Memory B cell (primary cell): ENCODE data around the gene CSF2.

Experiments
- ATAC-seq: fragments of 150-1000 bp; cut with Tn5 transposase; 2 replicates; pipeline ENCODE4 v1.10.0; 2021; ENCODE audit warnings: low read depth, mild to moderate bottlenecking, moderate library complexity
- DNase-seq, 2 donors: peaks; one replicate each; pipeline ENCODE4 v3.0.0; 2022; ENCODE audit warnings: low spot score in 2 of 2
- H3K27ac Mint-ChIP-seq: one replicate; pipeline ENCODE4 v1.8.0; 2022; ENCODE audit warnings: mild to moderate bottlenecking, moderate library complexity, mixed read lengths
- H3K27me3 Mint-ChIP-seq: one replicate; pipeline ENCODE4 v1.8.0; 2022; ENCODE audit warnings: mixed read lengths
- H3K36me3 Mint-ChIP-seq: one replicate; pipeline ENCODE4 v1.8.0; 2022; ENCODE audit warnings: mild to moderate bottlenecking, mixed read lengths
- H3K4me1 Mint-ChIP-seq: one replicate; pipeline ENCODE4 v1.8.0; 2022; ENCODE audit warnings: mixed read lengths
- H3K4me3 Mint-ChIP-seq: one replicate; pipeline ENCODE4 v1.8.0; 2022; ENCODE audit warnings: mild to moderate bottlenecking, moderate library complexity, mixed read lengths
- H3K9me3 Mint-ChIP-seq: one replicate; pipeline ENCODE4 v1.8.0; 2022; ENCODE audit warnings: mixed read lengths

The CSF2 gene

GRCh38 chr5:132069994-132070393 lies 3.6 kb upstream of the CSF2 start:
- no peak for DNase-seq
- Mint-ChIP-seq H3K4me1 (no peaks in the 10 kb centered on the region), H3K4me3 (no peak overlapping the region), H3K27ac (no peak overlapping the region), H3K36me3 (no peaks in the 10 kb centered on the region), H3K9me3 (no peaks in the 10 kb centered on the region), H3K27me3 (no peaks in the 10 kb centered on the region)
- no peak for ATAC-seq

GRCh38 chr5:132070460-132071337 lies 2.9 kb upstream of the CSF2 start:
- ATAC-seq (no peak), DNase-seq (no peak)
- Mint-ChIP-seq H3K27ac (no peak overlapping the region), H3K4me1 (no peaks in the 10 kb centered on the region), H3K27me3 (no peaks in the 10 kb centered on the region), H3K9me3 (no peaks in the 10 kb centered on the region), H3K36me3 (no peaks in the 10 kb centered on the region), H3K4me3 (no peak overlapping the region)

GRCh38 chr5:132071338-132071707 lies 2.3 kb upstream of the CSF2 start:
- DNase-seq (no peak), ATAC-seq (no peak)
- Mint-ChIP-seq H3K36me3 (no peaks in the 10 kb centered on the region), H3K9me3 (no peaks in the 10 kb centered on the region), H3K27me3 (no peaks in the 10 kb centered on the region), H3K4me3 (no peak overlapping the region), H3K4me1 (no peaks in the 10 kb centered on the region), H3K27ac (no peak overlapping the region)

- no peak overlapping the region for H3K27ac Mint-ChIP-seq
- DNase-seq = no peak
- H3K9me3 Mint-ChIP-seq = no peaks in the 10 kb centered on the region
- ATAC-seq = no peak
- H3K4me1 Mint-ChIP-seq = no peaks in the 10 kb centered on the region
- no peaks in the 10 kb centered on the region for H3K36me3 Mint-ChIP-seq
- H3K27me3 Mint-ChIP-seq = no peaks in the 10 kb centered on the region
- H3K4me3 Mint-ChIP-seq = no peak overlapping the region
Measured at GRCh38 chr5:132072070-132072469, 1.5 kb upstream of the CSF2 start.

GRCh38 chr5:132072528-132072927 lies 1.1 kb upstream of the CSF2 start:
- no peak overlapping the region for H3K27ac Mint-ChIP-seq
- no peaks in the 10 kb centered on the region for H3K27me3 Mint-ChIP-seq
- no peaks in the 10 kb centered on the region for H3K9me3 Mint-ChIP-seq
- H3K4me1 Mint-ChIP-seq = no peaks in the 10 kb centered on the region
- no peak for ATAC-seq
- H3K4me3 Mint-ChIP-seq = no peak overlapping the region
- no peak for DNase-seq
- no peaks in the 10 kb centered on the region for H3K36me3 Mint-ChIP-seq

- Mint-ChIP-seq H3K4me1 (no peaks in the 10 kb centered on the region), H3K36me3 (no peaks in the 10 kb centered on the region), H3K27ac (no peak overlapping the region), H3K4me3 (no peak overlapping the region), H3K27me3 (no peaks in the 10 kb centered on the region), H3K9me3 (no peaks in the 10 kb centered on the region)
- DNase-seq = no peak
- ATAC-seq = no peak
Measured at GRCh38 chr5:132074091-132074771, 642 bp downstream of the CSF2 start.

GRCh38 chr5:132074772-132075718 lies 1.5 kb downstream of the CSF2 start:
- Mint-ChIP-seq H3K27me3 (no peaks in the 10 kb centered on the region), H3K4me1 (no peaks in the 10 kb centered on the region), H3K27ac (no peak overlapping the region), H3K9me3 (no peaks in the 10 kb centered on the region), H3K36me3 (no peaks in the 10 kb centered on the region), H3K4me3 (no peak overlapping the region)
- DNase-seq = no peak
- ATAC-seq = no peak

GRCh38 chr5:132075719-132076077 lies 2.1 kb downstream of the CSF2 start:
- DNase-seq (no peak), ATAC-seq (no peak)
- Mint-ChIP-seq H3K27ac (no peak overlapping the region), H3K4me1 (no peaks in the 10 kb centered on the region), H3K27me3 (no peaks in the 10 kb centered on the region), H3K9me3 (no peaks in the 10 kb centered on the region), H3K36me3 (no peaks in the 10 kb centered on the region), H3K4me3 (no peak overlapping the region)

GRCh38 chr5:132076202-132076830 lies 2.7 kb downstream of the CSF2 start:
- H3K4me3 Mint-ChIP-seq = no peak overlapping the region
- no peaks in the 10 kb centered on the region for H3K36me3 Mint-ChIP-seq
- ATAC-seq = no peak
- no peak for DNase-seq
- H3K9me3 Mint-ChIP-seq = no peaks in the 10 kb centered on the region
- H3K4me1 Mint-ChIP-seq = no peaks in the 10 kb centered on the region
- no peaks in the 10 kb centered on the region for H3K27me3 Mint-ChIP-seq
- no peak overlapping the region for H3K27ac Mint-ChIP-seq

- H3K4me3 Mint-ChIP-seq = no peak overlapping the region
- H3K36me3 Mint-ChIP-seq = no peaks in the 10 kb centered on the region
- H3K4me1 Mint-ChIP-seq = no peaks in the 10 kb centered on the region
- no peaks in the 10 kb centered on the region for H3K27me3 Mint-ChIP-seq
- no peaks in the 10 kb centered on the region for H3K9me3 Mint-ChIP-seq
- no peak overlapping the region for H3K27ac Mint-ChIP-seq
- no peak for ATAC-seq
- no peak for DNase-seq
Measured at GRCh38 chr5:132076983-132077382, 3.4 kb downstream of the CSF2 start.

GRCh38 chr5:132079081-132079480 lies 5.5 kb downstream of the CSF2 start:
- Mint-ChIP-seq H3K27ac (no peak overlapping the region), H3K4me1 (no peaks in the 10 kb centered on the region), H3K9me3 (no peaks in the 10 kb centered on the region), H3K27me3 (no peaks in the 10 kb centered on the region), H3K36me3 (no peaks in the 10 kb centered on the region), H3K4me3 (no peak overlapping the region)
- ATAC-seq (no peak), DNase-seq (no peak)

- ATAC-seq (no peak), DNase-seq (no peak)
- H3K4me1 Mint-ChIP-seq = no peaks in the 10 kb centered on the region
- no peak overlapping the region for H3K27ac Mint-ChIP-seq
- H3K36me3 Mint-ChIP-seq = no peaks in the 10 kb centered on the region
- H3K9me3 Mint-ChIP-seq = no peaks in the 10 kb centered on the region
- no peak overlapping the region for H3K4me3 Mint-ChIP-seq
- H3K27me3 Mint-ChIP-seq = no peaks in the 10 kb centered on the region
Measured at GRCh38 chr5:132079619-132080018, 6.0 kb downstream of the CSF2 start.

GRCh38 chr5:132080595-132080994 lies 7.0 kb downstream of the CSF2 start:
- Mint-ChIP-seq H3K4me3 (no peak overlapping the region), H3K4me1 (no peaks in the 10 kb centered on the region), H3K9me3 (no peaks in the 10 kb centered on the region), H3K27me3 (no peaks in the 10 kb centered on the region), H3K27ac (no peak overlapping the region), H3K36me3 (no peaks in the 10 kb centered on the region)
- ATAC-seq (no peak), DNase-seq (no peak)

- Mint-ChIP-seq H3K4me1 (no peaks in the 10 kb centered on the region), H3K4me3 (no peak overlapping the region), H3K36me3 (no peaks in the 10 kb centered on the region), H3K9me3 (no peaks in the 10 kb centered on the region), H3K27me3 (no peaks in the 10 kb centered on the region), H3K27ac (no peak overlapping the region)
- DNase-seq = no peak
- no peak for ATAC-seq
Measured at GRCh38 chr5:132081458-132081857, 7.9 kb downstream of the CSF2 start.
